ENCODE data around the gene STAT5B. TPM values are rescaled to one million over a fixed set of nuclear protein-coding genes. Genes with fewer than 3 reads are reported as not detected.

The STAT5B gene
- total RNA-seq, 1 experiment from 2014 or later: 42.9 TPM

DNA sequence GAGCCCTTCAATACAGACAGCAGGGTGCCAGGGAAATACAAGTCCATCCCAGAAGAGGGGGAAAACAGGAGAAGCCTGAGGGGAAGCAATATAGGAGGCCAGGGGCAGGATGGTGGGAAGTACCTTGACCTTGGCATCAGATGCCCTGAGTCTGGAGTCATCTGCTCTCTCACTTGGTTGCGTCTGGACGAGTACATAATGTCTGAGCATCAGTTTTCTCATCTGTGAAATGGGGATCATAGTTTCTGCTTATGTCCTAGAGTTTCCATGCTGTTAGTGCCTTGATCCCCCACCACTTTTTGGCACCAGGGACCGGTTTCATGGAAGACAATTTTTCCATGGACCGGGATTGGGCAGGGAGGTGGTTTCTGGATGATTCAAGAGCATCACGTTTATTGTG lies 14.4 kb upstream of the STAT5B start:
- H3K4me2 ChIP-seq (ENCODE audit: insufficient read depth, insufficient read length, low read length): no peak overlapping the region
- H3K18ac ChIP-seq (ENCODE audit: insufficient read length, low read depth, low read length): no peak overlapping the region
- no peaks in the 10 kb centered on the region; the same call in 1 of the 2 replicates for H3K27me3 ChIP-seq (ENCODE audit: insufficient read depth, low read length)
- H3K14ac ChIP-seq (ENCODE audit: insufficient read depth, low read length): no peak overlapping the region
- H2BK12ac ChIP-seq (ENCODE audit: insufficient read length, low read depth, low read length): no peak overlapping the region
- H3K27ac Mint-ChIP-seq: no peak overlapping the region
- peaks cover 5% of the 10 kb centered on the region; the same call in 1 of the 2 replicates for H3K4me1 ChIP-seq (ENCODE audit: insufficient read depth, low read length)
- H3K56ac ChIP-seq (ENCODE audit: insufficient read length, low read depth, low read length): no peak overlapping the region
- H3K23ac ChIP-seq (ENCODE audit: insufficient read length, low read depth, low read length): no peak overlapping the region
- TF ChIP-seq, protein P1, sequence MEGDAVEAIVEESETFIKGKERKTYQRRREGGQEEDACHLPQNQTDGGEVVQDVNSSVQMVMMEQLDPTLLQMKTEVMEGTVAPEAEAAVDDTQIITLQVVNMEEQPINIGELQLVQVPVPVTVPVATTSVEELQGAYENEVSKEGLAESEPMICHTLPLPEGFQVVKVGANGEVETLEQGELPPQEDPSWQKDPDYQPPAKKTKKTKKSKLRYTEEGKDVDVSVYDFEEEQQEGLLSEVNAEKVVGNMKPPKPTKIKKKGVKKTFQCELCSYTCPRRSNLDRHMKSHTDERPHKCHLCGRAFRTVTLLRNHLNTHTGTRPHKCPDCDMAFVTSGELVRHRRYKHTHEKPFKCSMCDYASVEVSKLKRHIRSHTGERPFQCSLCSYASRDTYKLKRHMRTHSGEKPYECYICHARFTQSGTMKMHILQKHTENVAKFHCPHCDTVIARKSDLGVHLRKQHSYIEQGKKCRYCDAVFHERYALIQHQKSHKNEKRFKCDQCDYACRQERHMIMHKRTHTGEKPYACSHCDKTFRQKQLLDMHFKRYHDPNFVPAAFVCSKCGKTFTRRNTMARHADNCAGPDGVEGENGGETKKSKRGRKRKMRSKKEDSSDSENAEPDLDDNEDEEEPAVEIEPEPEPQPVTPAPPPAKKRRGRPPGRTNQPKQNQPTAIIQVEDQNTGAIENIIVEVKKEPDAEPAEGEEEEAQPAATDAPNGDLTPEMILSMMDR (conservative IDR thresholded peaks at IDR 0.05): no peak
- no peaks in the 10 kb centered on the region for H3K79me1 ChIP-seq (ENCODE audit: insufficient read depth, low read depth, low read length, poor library complexity, severe bottlenecking)
- no peak overlapping the region for H4K91ac ChIP-seq (ENCODE audit: insufficient read length, low read depth, low read length)
- no peak overlapping the region for H2BK5ac ChIP-seq (ENCODE audit: insufficient read length, low read length)
- no peaks in the 10 kb centered on the region for H4K20me1 ChIP-seq (ENCODE audit: control insufficient read depth, insufficient read depth, insufficient read length)
- peaks cover 4 to 18% of the 10 kb centered on the region in 2 experiments for H3K4me1 Mint-ChIP-seq
- H4K8ac ChIP-seq (replicated peaks; ENCODE audit: insufficient read length, low read depth, low read length): no peak overlapping the region
- H2BK15ac ChIP-seq (ENCODE audit: low read depth, low read length): no peak overlapping the region
- H3K36me3 Mint-ChIP-seq (ENCODE audit: insufficient read depth in 1 of 3, low read depth in 3 of 3): peaks cover 0 to 2% (median 0%) of the 10 kb centered on the region in 3 experiments; a peak in 2 of 7 replicates
- H2AK5ac ChIP-seq (ENCODE audit: insufficient read length, low read length): no peak overlapping the region
- no peak overlapping the region for H3K9ac ChIP-seq (ENCODE audit: extremely low read depth, insufficient read length, low read length)
- no peaks in the 10 kb centered on the region for H3K9me3 Mint-ChIP-seq
- H2AFZ ChIP-seq (ENCODE audit: low read length): no peak overlapping the region
- H3T11ph ChIP-seq (ENCODE audit: low read length): no peak overlapping the region
- DNase-seq: peak; percentile 16
- no peaks in the 10 kb centered on the region for H3K9me3 ChIP-seq (ENCODE audit: control insufficient read depth, low read depth, low read length)
- H3K23me2 ChIP-seq (ENCODE audit: insufficient read length, low read depth, low read length, poor library complexity, severe bottlenecking): peaks cover 4% of the 10 kb centered on the region
- H3K27me3 Mint-ChIP-seq (ENCODE audit: low read depth): peaks cover 38% of the 10 kb centered on the region
- no peak overlapping the region for H2BK120ac ChIP-seq (ENCODE audit: low read depth, low read length, poor library complexity, severe bottlenecking)
- H3K27ac ChIP-seq (ENCODE audit: insufficient read length, low read depth, low read length): no peak overlapping the region
- H4K5ac ChIP-seq (ENCODE audit: insufficient read length, low read depth, low read length): no peak overlapping the region
- H3K4ac ChIP-seq (ENCODE audit: low read depth, low read length): no peak overlapping the region
- no CpG with 5 or more reads among the region's 5 CpGs for WGBS (ENCODE audit: extremely low coverage, insufficient read length, low lambda C conversion rate)
- no peaks in the 10 kb centered on the region for H3K79me2 ChIP-seq (ENCODE audit: insufficient read depth, low read length)
- H2BK20ac ChIP-seq (ENCODE audit: low read depth, low read length, poor library complexity, severe bottlenecking): no peak overlapping the region
- H3K4me3 Mint-ChIP-seq: no peak overlapping the region

Data from H9 (cell line).